CD14-positive monocyte (primary cell): Measurements from ENCODE around the gene NFATC1. TPM values are rescaled to one million over a fixed set of nuclear protein-coding genes. Genes with fewer than 3 reads are reported as not detected.

Source experiments
- DNase-seq, 3 donors: peaks; one replicate each; pipeline ENCODE4 v3.0.0-alpha.2; 2011 to 2022
- H2AFZ ChIP-seq: 2 replicates; pipeline ENCODE4 v1.6.0; 2012; ENCODE audit warnings: mild to moderate bottlenecking, low read depth, low read length, inconsistent platforms; ENCODE audit not compliant: insufficient read depth, poor library complexity, severe bottlenecking
- H3K27ac ChIP-seq, 2 donors: 1 replicate in 1 of 2; 2 replicates in 1 of 2; pipeline ENCODE4 v1.5.1; 2012 to 2013; ENCODE audit warnings: low read length in 2 of 2, control low read depth in 1 of 2, inconsistent platforms in 1 of 2, low read depth in 1 of 2, mild to moderate bottlenecking in 1 of 2
- H3K27me3 ChIP-seq, 2 donors: one replicate each; pipeline versions ENCODE4 v1.6.0 to v1.6.1; 2011 to 2013; ENCODE audit warnings: low read length in 2 of 2; ENCODE audit not compliant: control insufficient read depth in 2 of 2, insufficient read depth in 2 of 2
- H3K36me3 ChIP-seq, 2 donors: replicated peaks in 1 of 2; 1 replicate in 1 of 2; 2 replicates in 1 of 2; pipeline versions ENCODE4 v1.5.1 to v1.6.1; 2012 to 2013; ENCODE audit warnings: low read length in 2 of 2, control low read depth in 1 of 2, inconsistent platforms in 1 of 2, mild to moderate bottlenecking in 1 of 2; ENCODE audit not compliant: insufficient read depth in 2 of 2, control insufficient read depth in 1 of 2
- H3K4me1 ChIP-seq, 2 donors: 1 replicate in 1 of 2; 2 replicates in 1 of 2; pipeline versions ENCODE4 v1.5.1 to v1.6.1; 2012 to 2013; ENCODE audit warnings: low read length in 2 of 2, control low read depth in 1 of 2, inconsistent platforms in 1 of 2, mild to moderate bottlenecking in 1 of 2, moderate library complexity in 1 of 2; ENCODE audit not compliant: insufficient read depth in 2 of 2, control insufficient read depth in 1 of 2
- H3K4me2 ChIP-seq: replicated peaks from 2 replicates; pipeline ENCODE3; 2012; ENCODE audit warnings: low read length, moderate library complexity, mild to moderate bottlenecking; ENCODE audit not compliant: poor library complexity, severe bottlenecking; ENCODE audit errors: extremely low read depth
- H3K4me3 ChIP-seq, 3 experiments: fragments of 200-600 bp in 1 of 3; sonication (generic) in 1 of 3; replicated peaks in 1 of 3; 1 replicate in 2 of 3; 2 replicates in 1 of 3; pipeline ENCODE4 v1.5.1; 2011 to 2013; ENCODE audit warnings: low read length in 3 of 3, mild to moderate bottlenecking in 3 of 3, control low read depth in 2 of 3, low read depth in 2 of 3, inconsistent platforms in 1 of 3, moderate library complexity in 1 of 3
- H3K79me2 ChIP-seq: 2 replicates; pipeline ENCODE4 v1.6.0; 2012; ENCODE audit warnings: mild to moderate bottlenecking, control low read depth, inconsistent platforms, low read length, moderate library complexity; ENCODE audit not compliant: insufficient read depth
- H3K9ac ChIP-seq: 2 replicates; pipeline ENCODE4 v1.6.0; 2017; ENCODE audit warnings: low read length, mild to moderate bottlenecking; ENCODE audit not compliant: insufficient read depth, poor library complexity, severe bottlenecking
- H3K9me3 ChIP-seq, 2 donors: replicated peaks in 1 of 2; 1 replicate in 1 of 2; 2 replicates in 1 of 2; pipeline versions ENCODE4 v1.5.1 to v1.6.1; 2012 to 2013; ENCODE audit warnings: low read length in 2 of 2, control low read depth in 1 of 2; ENCODE audit not compliant: control insufficient read depth in 1 of 2, insufficient read depth in 1 of 2
- H4K20me1 ChIP-seq: 2 replicates; pipeline ENCODE4 v1.6.0; 2012; ENCODE audit warnings: mild to moderate bottlenecking, low read length, control low read depth, moderate library complexity; ENCODE audit not compliant: insufficient read depth
- H3K27ac Mint-ChIP-seq, 7 donors: one replicate each; pipeline ENCODE4 v1.8.0; 2020; ENCODE audit warnings: mild to moderate bottlenecking in 7 of 7, mixed read lengths in 7 of 7, moderate library complexity in 6 of 7, inconsistent platforms in 2 of 7
- H3K27me3 Mint-ChIP-seq, 3 donors: one replicate each; pipeline ENCODE4 v1.8.0; 2021 to 2022; ENCODE audit warnings: low read depth in 3 of 3, mild to moderate bottlenecking in 3 of 3, mixed read lengths in 3 of 3, moderate library complexity in 3 of 3, inconsistent platforms in 1 of 3
- H3K36me3 Mint-ChIP-seq, 2 donors: one replicate each; pipeline ENCODE4 v1.8.0; 2020; ENCODE audit warnings: mixed read lengths in 2 of 2, inconsistent platforms in 1 of 2, mild to moderate bottlenecking in 1 of 2
- H3K4me1 Mint-ChIP-seq: one replicate; pipeline ENCODE4 v1.8.0; 2020; ENCODE audit warnings: mild to moderate bottlenecking, mixed read lengths
- H3K4me3 Mint-ChIP-seq, 2 donors: one replicate each; pipeline ENCODE4 v1.8.0; 2020; ENCODE audit warnings: mild to moderate bottlenecking in 2 of 2, mixed read lengths in 2 of 2, moderate library complexity in 1 of 2
- H3K9me3 Mint-ChIP-seq, 7 donors: one replicate each; pipeline ENCODE4 v1.8.0; 2020 to 2022; ENCODE audit warnings: mixed read lengths in 7 of 7, mild to moderate bottlenecking in 6 of 7, moderate library complexity in 6 of 7, inconsistent platforms in 2 of 7
- WGBS: methylation state at CpG from one replicate; pipeline ENCODE4 v1.1.5; 2013; ENCODE audit warnings: missing lambda C conversion rate; ENCODE audit not compliant: insufficient coverage; 5-methylcytosine and 5-hydroxymethylcytosine counted together
- intact Hi-C, 2 donors: fragments of 100-400 bp; cut with micrococcal nuclease; formaldehyde crosslinking; loops; one replicate each; pipeline versions ENCODE4 v1.15.0 to v1.15.1; 2023
- polyA plus RNA-seq, 3 donors: library from polyadenylated mRNA; depleted of rRNA in 1 of 3; unstranded in 2 of 3; stranded (reverse) in 1 of 3; fragments of 300-500 nt in 2 of 3; fragments of >200 nt in 1 of 3; fragmentation: Illumina TruSeq in 2 of 3; gene quantifications; 1 replicate in 2 of 3; 2 replicates in 1 of 3; pipeline ENCODE4 v1.2.3, GENCODE V29; 2012 to 2021
- TF ChIP-seq, protein P1 (sequence below): fragments of 200-600 bp; IDR thresholded peaks from one replicate; pipeline ENCODE4 v1.8.0; 2022; ENCODE audit warnings: antibody characterized with exemption, mild to moderate bottlenecking

Gene NFATC1
- polyA plus RNA-seq, 3 donors = 7.8 to 10.7 (median 8.3) TPM

DNA sequence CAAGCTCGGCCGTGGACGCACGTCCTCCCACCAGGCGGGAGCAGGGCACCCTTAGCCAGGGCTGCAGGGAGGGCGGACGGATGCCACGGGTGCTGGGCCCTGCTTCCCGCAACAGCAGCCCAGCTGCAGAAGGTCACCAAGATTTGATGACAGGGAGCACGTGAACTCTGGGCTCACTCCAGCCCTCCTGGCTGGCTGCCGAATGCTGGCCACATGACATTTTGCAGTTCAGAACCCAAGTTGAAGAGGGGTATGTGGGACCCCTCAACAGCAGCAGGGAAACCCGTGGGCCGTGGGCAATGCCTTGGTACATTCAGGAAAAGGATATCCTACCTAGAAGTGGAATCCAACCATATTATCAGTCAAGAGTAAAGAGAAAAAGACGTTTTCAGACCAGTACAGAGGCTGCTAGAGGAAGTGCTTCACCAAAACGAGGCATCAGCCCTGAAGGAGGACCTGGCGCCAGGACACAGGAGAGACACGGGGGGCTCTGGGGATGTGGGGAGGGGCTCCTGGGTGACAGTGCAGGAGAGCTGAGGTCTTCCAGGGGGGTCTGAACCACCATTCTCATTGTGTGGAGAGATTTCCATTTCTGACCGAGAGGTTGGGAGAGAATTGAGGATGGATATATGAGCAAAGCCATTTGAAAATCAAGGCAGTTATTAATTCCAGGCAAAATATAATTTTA, 176.5 kb downstream of the NFATC1 start:
- Histone ChIP-seq H3K36me3 (no peaks in the 10 kb centered on the region), H3K9ac (no peak overlapping the region), H2AFZ (no peak overlapping the region), H3K4me3 (no peak overlapping the region), H3K4me1 (no peaks in the 10 kb centered on the region), H3K27me3 (no peaks in the 10 kb centered on the region), H3K9me3 (peaks cover 17 to 31% of the 10 kb centered on the region in 2 donors), H3K27ac (no peak overlapping the region), H3K79me2 (no peaks in the 10 kb centered on the region), H4K20me1 (no peaks in the 10 kb centered on the region), H3K4me2 (no peak overlapping the region)
- H3K27ac Mint-ChIP-seq = no peak overlapping the region
- intact Hi-C loops = no loop called here
- no peak for DNase-seq
- WGBS = 97% methylated on average over 14 of the region's 18 CpGs
- no peak overlapping the region for H3K4me3 Mint-ChIP-seq
- TF ChIP-seq, protein P1, sequence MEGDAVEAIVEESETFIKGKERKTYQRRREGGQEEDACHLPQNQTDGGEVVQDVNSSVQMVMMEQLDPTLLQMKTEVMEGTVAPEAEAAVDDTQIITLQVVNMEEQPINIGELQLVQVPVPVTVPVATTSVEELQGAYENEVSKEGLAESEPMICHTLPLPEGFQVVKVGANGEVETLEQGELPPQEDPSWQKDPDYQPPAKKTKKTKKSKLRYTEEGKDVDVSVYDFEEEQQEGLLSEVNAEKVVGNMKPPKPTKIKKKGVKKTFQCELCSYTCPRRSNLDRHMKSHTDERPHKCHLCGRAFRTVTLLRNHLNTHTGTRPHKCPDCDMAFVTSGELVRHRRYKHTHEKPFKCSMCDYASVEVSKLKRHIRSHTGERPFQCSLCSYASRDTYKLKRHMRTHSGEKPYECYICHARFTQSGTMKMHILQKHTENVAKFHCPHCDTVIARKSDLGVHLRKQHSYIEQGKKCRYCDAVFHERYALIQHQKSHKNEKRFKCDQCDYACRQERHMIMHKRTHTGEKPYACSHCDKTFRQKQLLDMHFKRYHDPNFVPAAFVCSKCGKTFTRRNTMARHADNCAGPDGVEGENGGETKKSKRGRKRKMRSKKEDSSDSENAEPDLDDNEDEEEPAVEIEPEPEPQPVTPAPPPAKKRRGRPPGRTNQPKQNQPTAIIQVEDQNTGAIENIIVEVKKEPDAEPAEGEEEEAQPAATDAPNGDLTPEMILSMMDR = no peak
- H3K36me3 Mint-ChIP-seq = no peaks in the 10 kb centered on the region
- H3K27me3 Mint-ChIP-seq = peaks cover 4 to 9% (median 6%) of the 10 kb centered on the region in 3 donors
- H3K9me3 Mint-ChIP-seq = peaks cover 18 to 31% (median 22%) of the 10 kb centered on the region in 7 donors
- H3K4me1 Mint-ChIP-seq = peaks cover 6% of the 10 kb centered on the region

DNA sequence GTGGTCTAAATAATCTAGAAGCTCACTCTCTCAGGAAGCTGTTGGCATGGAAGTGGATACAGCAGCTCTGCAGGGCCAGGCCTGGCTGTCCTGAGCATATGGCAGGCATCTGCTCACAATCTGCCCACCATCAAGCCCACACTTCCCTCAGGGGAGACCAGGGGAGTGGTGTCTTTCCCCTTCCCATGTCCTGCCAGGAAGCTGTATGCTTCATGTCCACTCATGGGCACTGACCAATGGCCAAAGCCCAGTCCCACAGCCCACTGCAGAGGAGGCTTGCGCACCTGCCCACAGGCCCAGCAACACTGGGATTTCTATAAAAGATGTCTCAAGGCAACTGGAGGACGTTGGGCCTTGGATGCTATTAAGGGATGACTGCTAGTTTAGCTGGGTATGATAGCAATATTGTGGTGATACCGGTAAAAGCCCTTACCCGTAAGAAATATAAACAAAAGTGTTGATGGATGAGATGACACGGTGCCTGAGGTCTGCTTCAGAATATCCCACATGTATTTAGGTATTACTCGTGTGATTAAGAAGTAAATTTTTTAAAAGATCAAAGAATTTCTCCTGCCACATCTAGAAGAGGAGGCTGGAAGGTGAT, 177.2 kb downstream of the NFATC1 start:
- Histone ChIP-seq H3K27me3 (no peaks in the 10 kb centered on the region), H3K4me2 (no peak overlapping the region), H3K4me1 (no peaks in the 10 kb centered on the region), H3K36me3 (no peaks in the 10 kb centered on the region), H4K20me1 (no peaks in the 10 kb centered on the region), H3K9ac (no peak overlapping the region), H3K9me3 (peaks cover 17 to 31% of the 10 kb centered on the region in 2 donors), H2AFZ (no peak overlapping the region), H3K27ac (no peak overlapping the region), H3K79me2 (no peaks in the 10 kb centered on the region), H3K4me3 (no peak overlapping the region)
- Mint-ChIP-seq H3K27ac (peak overlapping the region in 1 of 7 donors; percentile 31), H3K27me3 (peaks cover 3 to 9% (median 6%) of the 10 kb centered on the region in 3 donors), H3K36me3 (no peaks in the 10 kb centered on the region), H3K4me1 (peaks cover 6% of the 10 kb centered on the region), H3K9me3 (peaks cover 19 to 31% (median 22%) of the 10 kb centered on the region in 7 donors), H3K4me3 (no peak overlapping the region)
- intact Hi-C loops = no loop called here
- TF ChIP-seq, protein P1 = no peak
- no peak for DNase-seq
- WGBS = 88% methylated on average over 2 of the region's 6 CpGs
